HL-60 (cell line): ENCODE results near the gene TRPM1.

Experiments
- DNase-seq, 2 experiments: peaks; one replicate each; pipeline ENCODE4 v3.0.0-alpha.2; 2010 to 2020; ENCODE audit warnings: low read depth in 1 of 2, low spot score in 1 of 2
- H3K27ac ChIP-seq: fragments of 250-450 bp; sonication (Bioruptor Pico); replicated peaks from 2 replicates; pipeline ENCODE4 v1.5.1; 2020; ENCODE audit warnings: mild to moderate bottlenecking, moderate library complexity
- H3K27me3 ChIP-seq: fragments of 250-450 bp; sonication (Bioruptor Pico); 2 replicates; pipeline ENCODE4 v1.5.1; 2021; ENCODE audit warnings: mild to moderate bottlenecking, moderate library complexity; ENCODE audit not compliant: insufficient read depth, poor library complexity, severe bottlenecking
- H3K4me3 ChIP-seq: replicated peaks from 2 replicates; pipeline ENCODE4 v1.5.1; 2011; ENCODE audit warnings: mild to moderate bottlenecking, control low read depth, low read length; ENCODE audit not compliant: insufficient read depth
- GABPA ChIP-seq: IDR thresholded peaks from 2 replicates; pipeline ENCODE4 v1.6.1; 2012; ENCODE audit warnings: low read depth
- POLR2AphosphoS5 ChIP-seq: IDR thresholded peaks from 2 replicates; pipeline ENCODE4 v1.6.1; 2012; ENCODE audit warnings: low read depth
- REST ChIP-seq: IDR thresholded peaks from 2 replicates; pipeline ENCODE4 v1.6.1; 2012; ENCODE audit warnings: low read depth; ENCODE audit not compliant: insufficient replicate concordance
- SPI1 ChIP-seq: IDR thresholded peaks from 2 replicates; pipeline ENCODE4 v1.6.1; 2012; ENCODE audit warnings: low read depth, mild to moderate bottlenecking, borderline replicate concordance
- TF ChIP-seq, protein P1 (sequence below): IDR thresholded peaks from one replicate; pipeline ENCODE4 v1.5.1; 2011; ENCODE audit warnings: low read length, control low read depth, inconsistent platforms; ENCODE audit not compliant: insufficient read depth

The TRPM1 gene

GRCh38 chr15:31074321-31074720 lies 27.2 kb downstream of the TRPM1 start:
- Histone ChIP-seq H3K27me3 (no peaks in the 10 kb centered on the region), H3K4me3 (no peak overlapping the region), H3K27ac (no peak overlapping the region)
- no peak for TF ChIP-seq SPI1
- TF ChIP-seq, protein P1, sequence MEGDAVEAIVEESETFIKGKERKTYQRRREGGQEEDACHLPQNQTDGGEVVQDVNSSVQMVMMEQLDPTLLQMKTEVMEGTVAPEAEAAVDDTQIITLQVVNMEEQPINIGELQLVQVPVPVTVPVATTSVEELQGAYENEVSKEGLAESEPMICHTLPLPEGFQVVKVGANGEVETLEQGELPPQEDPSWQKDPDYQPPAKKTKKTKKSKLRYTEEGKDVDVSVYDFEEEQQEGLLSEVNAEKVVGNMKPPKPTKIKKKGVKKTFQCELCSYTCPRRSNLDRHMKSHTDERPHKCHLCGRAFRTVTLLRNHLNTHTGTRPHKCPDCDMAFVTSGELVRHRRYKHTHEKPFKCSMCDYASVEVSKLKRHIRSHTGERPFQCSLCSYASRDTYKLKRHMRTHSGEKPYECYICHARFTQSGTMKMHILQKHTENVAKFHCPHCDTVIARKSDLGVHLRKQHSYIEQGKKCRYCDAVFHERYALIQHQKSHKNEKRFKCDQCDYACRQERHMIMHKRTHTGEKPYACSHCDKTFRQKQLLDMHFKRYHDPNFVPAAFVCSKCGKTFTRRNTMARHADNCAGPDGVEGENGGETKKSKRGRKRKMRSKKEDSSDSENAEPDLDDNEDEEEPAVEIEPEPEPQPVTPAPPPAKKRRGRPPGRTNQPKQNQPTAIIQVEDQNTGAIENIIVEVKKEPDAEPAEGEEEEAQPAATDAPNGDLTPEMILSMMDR, result no peak
- TF ChIP-seq REST, result no peak
- TF ChIP-seq POLR2AphosphoS5, result no peak
- no peak for TF ChIP-seq GABPA
- DNase-seq, result no peak

DNA sequence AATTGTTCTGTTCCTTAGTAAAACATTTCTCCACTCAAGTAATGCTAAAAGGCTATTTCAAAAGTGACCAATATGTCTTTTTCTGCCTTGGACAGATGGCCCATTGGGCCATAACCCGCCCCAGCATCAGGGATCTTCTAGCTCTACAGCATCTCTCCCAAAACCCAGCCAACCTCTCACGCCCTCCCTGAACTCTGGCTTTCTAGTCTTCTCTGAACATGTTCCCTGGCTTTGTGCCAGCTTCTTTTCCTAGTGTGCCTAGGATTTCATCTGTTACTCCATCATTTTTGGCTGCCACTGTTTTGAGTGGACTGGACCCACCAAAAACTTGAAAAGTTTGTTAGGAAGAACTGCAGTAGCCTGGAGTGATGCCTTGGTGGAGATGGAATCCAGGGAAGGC lies 30.7 kb downstream of the TRPM1 start:
- H3K27me3 ChIP-seq, result no peaks in the 10 kb centered on the region
- no peak overlapping the region for H3K27ac ChIP-seq
- TF ChIP-seq REST (no peak), GABPA (no peak), SPI1 (no peak), POLR2AphosphoS5 (no peak)
- TF ChIP-seq, protein P1, result no peak
- H3K4me3 ChIP-seq, result no peak overlapping the region
- no peak for DNase-seq

GRCh38 chr15:31069360-31070000 lies 32.0 kb downstream of the TRPM1 start:
- H3K27me3 ChIP-seq, result no peaks in the 10 kb centered on the region
- no peak overlapping the region for H3K27ac ChIP-seq
- no peak for TF ChIP-seq GABPA
- TF ChIP-seq SPI1, result no peak
- TF ChIP-seq, protein P1, result no peak
- DNase-seq, result no peak
- H3K4me3 ChIP-seq, result no peak overlapping the region
